ENCODE results near the gene CXCL12.

The CXCL12 gene

GRCh38 chr10:44424298-44424697 is 39.4 kb upstream of the CXCL12 start:
- DNase-seq (ENCODE audit: low read depth) = no peak
- H3K4me3 ChIP-seq (ENCODE audit: low read length) = no peak overlapping the region
- no peak for TF ChIP-seq CTCF (IDR thresholded peaks at IDR 0.05; ENCODE audit: insufficient read depth, low read depth, low read length, missing control alignments)

DNA sequence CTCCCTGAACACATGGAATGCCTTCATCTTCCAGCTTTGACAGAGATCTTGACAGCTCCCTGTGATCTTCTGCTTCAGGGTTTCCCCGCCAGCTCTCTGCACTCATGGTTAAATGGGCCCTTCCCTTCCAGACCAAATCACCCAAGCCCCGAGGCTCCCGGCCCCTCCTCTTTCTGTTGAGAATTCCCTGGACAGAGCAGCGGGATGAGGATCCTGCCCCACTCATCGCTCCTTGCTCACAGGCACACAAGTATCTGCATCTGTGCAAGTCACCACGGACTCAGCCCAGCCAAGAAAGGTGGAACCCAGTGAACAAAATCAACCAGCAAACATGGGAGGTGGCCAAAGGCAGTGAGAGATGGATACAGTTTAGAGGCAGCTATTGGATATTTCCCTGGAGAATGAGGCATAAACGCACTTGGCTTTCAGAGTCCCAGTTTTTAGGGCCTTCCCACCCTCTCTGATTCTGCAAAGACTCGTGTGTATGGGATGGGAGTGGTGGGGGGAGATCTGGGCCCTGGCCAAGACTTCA is 37.7 kb upstream of the CXCL12 start:
- DNase-seq (ENCODE audit: low read depth) = no peak
- H3K4me3 ChIP-seq (ENCODE audit: low read length) = no peak overlapping the region
- no peak for TF ChIP-seq CTCF (IDR thresholded peaks at IDR 0.05; ENCODE audit: insufficient read depth, low read depth, low read length, missing control alignments)

GRCh38 chr10:44422153-44422552 is 37.3 kb upstream of the CXCL12 start:
- no peak overlapping the region for H3K4me3 ChIP-seq (ENCODE audit: low read length)
- DNase-seq (ENCODE audit: low read depth) = no peak
- TF ChIP-seq CTCF (IDR thresholded peaks at IDR 0.05; ENCODE audit: insufficient read depth, low read depth, low read length, missing control alignments) = no peak

GRCh38 chr10:44419790-44420549 is 35.1 kb upstream of the CXCL12 start:
- no peak for DNase-seq (ENCODE audit: low read depth)
- TF ChIP-seq CTCF (IDR thresholded peaks at IDR 0.05; ENCODE audit: insufficient read depth, low read depth, low read length, missing control alignments) = no peak

GRCh38 chr10:44418637-44419036 is 33.7 kb upstream of the CXCL12 start:
- no peak for TF ChIP-seq CTCF (IDR thresholded peaks at IDR 0.05; ENCODE audit: insufficient read depth, low read depth, low read length, missing control alignments)
- DNase-seq (ENCODE audit: low read depth) = no peak

More at GRCh38 chr10:44419790-44420549, 35.1 kb upstream of the CXCL12 start:
- H3K4me3 ChIP-seq (ENCODE audit: low read length) = no peak overlapping the region

DNA sequence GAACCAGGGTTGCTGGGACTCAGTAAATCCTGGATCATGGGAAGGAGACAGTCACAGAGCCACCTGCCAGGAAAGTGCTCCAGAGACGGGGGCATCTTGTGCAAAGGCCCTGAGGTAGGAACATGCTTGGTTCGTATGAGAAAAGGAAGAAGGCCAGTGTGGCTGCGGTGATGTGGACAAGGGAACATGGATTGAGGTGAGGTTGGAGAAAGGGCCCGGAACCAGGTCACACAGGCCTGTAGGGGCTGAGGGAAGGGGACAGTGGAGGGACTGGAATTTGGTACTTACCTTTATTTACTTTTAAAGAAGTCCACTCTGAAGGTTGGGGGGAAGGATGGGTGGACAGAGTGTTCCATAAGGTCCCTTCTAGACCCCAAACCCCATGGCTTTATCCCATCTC is 32.9 kb upstream of the CXCL12 start:
- TF ChIP-seq CTCF (IDR thresholded peaks at IDR 0.05; ENCODE audit: insufficient read depth, low read depth, low read length, missing control alignments) = no peak
- H3K4me3 ChIP-seq (ENCODE audit: low read length) = no peak overlapping the region
- no peak for DNase-seq (ENCODE audit: low read depth)

More at GRCh38 chr10:44418637-44419036, 33.7 kb upstream of the CXCL12 start:
- H3K4me3 ChIP-seq (ENCODE audit: low read length) = no peak overlapping the region

GRCh38 chr10:44416936-44417335 is 32.0 kb upstream of the CXCL12 start:
- no peak for TF ChIP-seq CTCF (IDR thresholded peaks at IDR 0.05; ENCODE audit: insufficient read depth, low read depth, low read length, missing control alignments)
- DNase-seq (ENCODE audit: low read depth) = no peak
- H3K4me3 ChIP-seq (ENCODE audit: low read length) = no peak overlapping the region
